Pons (tissue), 1 donor: Measurements from ENCODE around the gene LRIG3.
A peak's percentile ranks its signal among the peaks of the same experiment; 100 is the strongest.
"Not testable (repeated sequence)": the region's sequence is repeated elsewhere in the genome, so short reads cannot be mapped to it uniquely, and the experiment has no call there.

Experiments used
- DNase-seq: peaks from one replicate; pipeline ENCODE4 v3.0.0-alpha.2; 2016; ENCODE audit warnings: low spot score

LRIG3 gene

DNA sequence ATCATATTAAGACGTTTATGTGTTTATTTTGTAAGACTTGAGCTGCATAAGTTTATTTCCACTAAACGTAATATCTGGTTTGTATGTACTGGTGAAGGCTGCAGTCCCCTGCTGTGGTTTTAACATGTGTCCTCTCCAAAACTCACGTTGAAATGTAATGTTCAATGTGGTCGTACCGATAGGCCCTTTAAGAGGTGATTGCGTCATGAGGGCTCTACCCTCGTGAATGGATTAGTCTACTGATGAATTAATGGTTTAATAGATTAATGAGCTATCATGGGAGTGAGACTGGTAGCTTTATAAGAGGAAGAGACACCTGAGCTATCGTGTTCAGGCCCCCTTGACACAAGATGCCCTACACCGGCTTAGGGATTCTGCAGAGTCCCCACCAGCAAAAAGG is 14.9 kb downstream of the LRIG3 start:
- no peak for DNase-seq

DNA sequence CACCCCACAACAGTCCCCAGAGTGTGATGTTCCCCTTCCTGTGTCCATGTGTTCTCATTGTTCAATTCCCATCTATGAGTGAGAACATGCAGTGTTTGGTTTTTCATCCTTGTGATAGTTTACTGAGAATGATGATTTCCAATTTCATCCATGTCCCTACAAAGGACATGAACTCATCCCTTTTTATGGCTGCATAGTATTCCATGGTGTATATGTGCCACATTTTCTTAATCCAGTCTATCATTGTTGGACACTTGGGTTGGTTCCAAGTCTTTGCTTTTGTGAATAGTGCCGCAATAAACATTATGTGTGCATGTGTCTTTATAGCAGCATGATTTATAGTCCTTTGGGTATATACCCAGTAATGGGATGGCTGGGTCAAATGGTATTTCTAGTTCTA is 17.6 kb downstream of the LRIG3 start:
- DNase-seq = not testable (repeated sequence)

DNA sequence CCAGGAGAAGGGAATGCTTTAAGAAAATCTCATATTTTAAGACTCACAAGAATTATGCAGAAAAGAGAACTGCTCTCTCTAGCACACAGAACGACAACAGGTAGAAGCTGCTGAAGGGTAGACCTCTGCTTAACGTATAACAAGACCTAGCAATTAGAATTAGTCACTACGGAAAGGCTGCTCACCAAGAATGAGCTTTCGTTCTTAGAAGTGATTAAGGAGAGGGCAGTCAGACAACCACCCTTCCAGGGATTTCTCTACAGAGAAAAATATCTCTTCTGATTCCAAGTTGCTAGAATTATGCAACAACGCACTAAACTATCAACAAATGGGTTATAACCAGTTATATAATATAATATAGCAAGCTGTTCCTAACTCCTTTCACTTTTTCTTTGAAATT is 18.6 kb downstream of the LRIG3 start:
- DNase-seq = no peak

DNA sequence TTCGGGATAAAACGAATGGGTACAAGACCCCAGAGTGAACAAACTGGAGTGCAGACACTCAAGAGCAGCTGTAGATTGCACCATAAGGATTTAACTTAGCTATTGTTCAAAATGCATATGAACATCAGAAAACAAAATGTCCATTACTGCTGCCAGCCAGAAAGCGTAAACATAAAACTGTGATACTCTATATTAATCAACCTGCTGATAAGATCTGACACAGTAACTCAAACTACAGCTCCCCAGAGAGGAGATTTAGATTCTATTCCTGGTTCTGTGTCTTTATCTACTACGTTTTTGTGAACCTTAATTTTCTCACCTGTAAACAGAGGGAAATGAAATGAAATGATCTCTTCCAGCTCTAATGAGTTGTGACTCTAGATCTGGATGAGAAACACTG is 22.3 kb downstream of the LRIG3 start:
- DNase-seq = no peak

DNA sequence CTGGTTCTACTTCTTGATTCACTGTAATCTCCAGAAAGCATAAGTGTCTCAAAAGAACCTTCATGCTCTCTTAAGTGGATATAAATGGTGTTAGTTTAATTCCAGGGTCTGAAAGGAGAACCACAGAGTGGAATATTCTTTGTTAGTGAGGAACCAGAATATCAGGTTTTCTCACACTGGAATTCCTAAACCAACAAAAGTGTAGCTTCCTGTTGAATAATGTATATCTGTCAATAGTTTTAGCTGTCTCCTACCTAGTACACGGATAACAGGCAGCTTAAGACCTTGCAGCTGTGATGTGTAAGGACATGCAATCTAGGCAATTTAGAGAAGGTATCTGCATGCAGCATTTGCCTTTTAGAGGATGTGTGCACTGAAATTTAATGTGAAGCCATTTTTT is 24.0 kb downstream of the LRIG3 start:
- no peak for DNase-seq

DNA sequence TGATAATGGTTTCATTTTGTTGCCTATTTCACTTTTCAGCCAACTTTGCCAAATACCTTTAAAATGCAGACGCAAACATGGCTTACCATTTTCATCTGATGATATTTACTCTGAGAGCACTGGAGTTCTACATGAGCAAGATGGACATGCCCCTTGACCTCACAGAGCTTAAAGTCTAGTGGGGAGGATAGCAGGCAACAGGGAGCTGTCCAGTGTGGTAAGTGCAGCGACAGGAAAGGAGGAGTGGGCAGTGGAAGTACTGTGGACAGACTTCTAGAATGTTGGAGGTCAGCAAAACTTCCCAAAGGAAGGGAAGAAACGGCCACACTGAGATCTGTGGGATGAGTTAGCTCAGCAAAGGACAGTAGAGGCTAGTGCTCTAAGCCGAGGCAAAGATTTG is 25.3 kb downstream of the LRIG3 start:
- DNase-seq = no peak

DNA sequence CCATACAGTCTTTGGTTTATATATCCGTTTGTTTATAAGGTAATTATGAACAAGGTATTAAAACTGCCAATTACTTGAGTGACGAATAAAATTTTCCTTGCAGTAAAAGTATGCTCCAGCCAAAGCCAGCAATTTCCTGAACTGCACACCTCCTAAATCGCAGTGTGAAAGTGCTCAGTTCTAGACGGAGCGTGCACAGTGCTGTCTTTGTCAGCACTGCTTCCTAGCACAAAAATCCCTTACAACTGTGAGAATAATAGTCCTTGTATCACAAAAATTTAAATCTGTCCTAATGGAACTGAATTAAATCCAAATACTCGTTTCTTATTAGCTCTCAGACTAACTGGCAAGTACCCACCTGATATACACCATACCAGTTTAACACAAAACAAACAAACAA is 26.3 kb downstream of the LRIG3 start:
- DNase-seq = peak; percentile 93

DNA sequence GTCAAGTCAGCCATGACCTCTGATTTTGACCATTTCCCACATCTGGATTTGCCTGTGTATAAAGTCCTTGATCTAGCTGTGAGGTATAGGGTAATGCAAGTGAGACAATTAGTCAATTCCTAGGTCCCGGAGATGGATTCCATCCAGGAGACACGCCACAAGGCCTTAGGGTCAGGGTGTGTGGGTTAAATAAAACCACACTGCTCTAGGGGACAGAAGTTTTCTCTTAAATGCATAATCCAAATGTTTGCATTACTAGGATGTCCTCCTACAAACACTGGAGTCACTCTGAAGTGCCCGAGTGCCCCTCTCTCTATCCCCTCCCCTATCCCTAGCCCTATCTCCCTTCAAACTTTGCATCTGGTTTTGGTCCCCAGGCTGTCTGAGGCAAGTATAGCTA is 26.8 kb downstream of the LRIG3 start:
- DNase-seq = no peak

DNA sequence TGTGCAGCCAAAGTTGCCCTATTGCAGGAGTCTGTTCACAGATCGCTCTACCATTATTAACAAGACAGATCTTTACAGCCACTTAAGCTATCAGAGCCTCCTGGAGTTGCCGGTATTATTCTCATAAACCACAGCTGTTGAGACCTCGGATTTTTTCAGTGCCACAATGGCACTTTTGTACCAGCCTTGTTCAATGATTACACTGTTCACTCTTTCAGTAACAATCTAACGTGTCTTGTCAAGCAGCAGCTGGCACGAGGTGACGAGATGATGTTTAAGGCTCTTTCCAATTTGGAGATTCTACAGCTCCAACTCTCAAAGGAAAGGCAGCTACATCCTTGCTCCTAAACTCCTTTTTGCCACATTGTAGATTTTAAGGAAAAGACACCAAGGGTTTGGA is 30.7 kb downstream of the LRIG3 start:
- DNase-seq = peak; percentile 92

DNA sequence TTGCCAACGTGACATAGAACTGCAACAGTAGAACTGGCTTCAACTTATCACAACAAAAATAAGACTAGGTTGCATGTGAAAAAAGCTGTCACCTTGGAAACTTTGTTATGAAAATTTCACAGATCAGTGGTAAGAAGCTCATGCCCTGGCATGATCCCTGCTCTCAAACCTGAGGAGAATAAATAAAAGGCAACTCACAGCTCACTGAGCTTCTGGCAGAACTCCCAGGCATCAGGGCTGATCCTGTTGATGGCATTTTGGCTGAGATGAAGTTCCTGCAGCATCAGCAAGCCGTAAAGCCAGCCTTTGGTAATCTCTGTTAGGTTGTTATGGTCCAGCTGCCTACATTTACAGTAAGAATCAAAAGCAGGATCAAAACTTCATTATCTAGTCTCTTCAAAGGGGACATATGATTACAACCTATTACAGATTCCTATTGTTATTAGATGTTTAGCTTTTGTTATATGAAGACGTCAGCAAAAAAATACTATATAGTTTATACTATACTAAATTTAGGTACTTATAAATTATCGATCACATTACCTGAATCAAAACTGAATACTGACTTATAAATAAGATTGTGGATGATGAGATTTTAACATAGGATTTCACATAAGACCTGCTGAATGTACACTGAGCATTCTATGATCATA is 32.0 kb downstream of the LRIG3 start:
- peak; percentile 85 for DNase-seq

DNA sequence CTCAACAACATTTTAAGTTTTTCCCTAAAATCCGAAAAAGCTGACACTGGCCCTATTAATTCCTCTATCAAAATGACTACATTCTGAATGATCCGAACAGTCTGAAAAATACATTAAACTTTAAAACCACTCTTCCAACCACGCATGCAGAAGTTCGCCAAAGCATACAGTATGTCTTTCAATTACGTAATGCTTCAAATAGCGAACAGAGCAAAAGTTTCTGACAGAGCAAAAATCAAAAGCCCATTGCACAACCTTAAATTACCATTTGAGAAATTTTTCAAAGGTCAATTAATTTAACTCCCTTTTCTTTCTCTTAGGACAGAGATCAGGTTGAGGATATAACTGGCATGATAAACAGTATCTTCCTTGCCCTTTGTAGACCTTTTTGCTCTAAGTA is 33.2 kb downstream of the LRIG3 start:
- DNase-seq = no peak

DNA sequence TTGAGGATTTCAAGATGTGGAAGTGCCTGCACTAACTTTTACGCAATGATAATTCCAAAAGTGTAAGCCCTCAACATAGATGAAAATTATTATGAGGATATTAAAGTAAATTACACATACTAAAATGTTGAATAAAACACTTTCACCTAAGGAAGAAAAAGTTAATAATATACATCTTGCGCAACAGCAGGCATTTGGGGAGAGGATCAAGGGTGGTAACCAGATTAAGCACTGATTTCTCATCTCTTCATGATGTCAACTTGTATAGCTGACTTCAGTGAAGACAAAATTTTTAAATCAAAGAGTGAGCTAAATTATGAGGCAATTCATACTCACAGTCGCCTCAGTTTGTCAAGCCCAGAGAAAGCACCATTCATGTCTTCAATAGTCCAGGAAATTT is 33.8 kb downstream of the LRIG3 start:
- no peak for DNase-seq

DNA sequence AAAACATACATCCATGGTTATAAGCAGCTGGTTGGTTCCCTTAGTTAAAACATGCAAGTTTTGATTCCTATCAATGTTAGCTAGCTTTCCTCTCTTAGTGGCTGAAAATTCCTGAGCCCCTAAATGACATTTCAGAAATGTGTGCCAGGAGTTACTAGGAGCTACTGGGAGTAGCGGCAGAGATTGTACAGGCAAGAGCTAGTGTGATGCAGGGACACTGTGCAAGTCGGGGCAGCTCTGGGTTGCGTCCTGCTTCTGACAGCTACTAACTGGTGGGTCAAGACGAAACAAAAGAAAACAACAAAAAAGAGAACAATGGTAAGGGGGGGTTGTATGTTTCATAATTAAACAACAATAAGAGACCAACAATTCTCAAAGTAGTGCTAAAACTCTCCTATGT is 35.4 kb downstream of the LRIG3 start:
- no peak for DNase-seq

DNA sequence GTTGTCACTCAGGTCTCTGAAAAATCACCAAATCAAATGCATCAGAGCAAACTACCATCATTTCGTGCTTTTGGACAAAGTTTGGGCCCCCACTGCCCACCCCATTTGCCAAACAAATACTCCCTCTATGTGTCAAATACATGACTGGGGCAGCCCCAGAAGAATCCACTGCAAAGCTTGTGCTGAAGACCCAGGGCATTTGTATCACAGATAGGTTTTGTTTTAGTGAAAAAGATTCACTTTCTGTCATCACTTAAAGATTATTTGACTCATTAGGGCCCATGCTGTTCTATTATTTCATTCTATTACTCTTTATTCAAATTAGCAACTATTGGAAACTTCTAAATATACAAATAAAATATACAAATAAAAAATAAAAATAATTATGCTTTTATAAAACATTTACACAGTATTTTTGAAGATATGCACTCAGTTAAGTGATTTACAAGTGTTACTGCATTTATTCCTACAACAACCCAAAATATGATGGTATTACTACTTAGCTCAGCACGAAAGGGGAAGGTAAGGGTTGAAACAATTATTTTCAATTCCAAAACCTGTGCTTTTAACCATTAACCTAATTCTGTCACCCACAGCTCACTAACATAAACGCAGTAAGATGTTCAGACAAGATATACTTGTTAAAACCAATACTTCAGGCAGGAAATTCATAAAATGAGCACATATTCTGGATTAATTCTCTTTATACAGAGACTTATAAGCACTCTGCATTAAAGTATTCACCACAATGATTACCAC is 36.5 kb downstream of the LRIG3 start:
- DNase-seq = no peak

DNA sequence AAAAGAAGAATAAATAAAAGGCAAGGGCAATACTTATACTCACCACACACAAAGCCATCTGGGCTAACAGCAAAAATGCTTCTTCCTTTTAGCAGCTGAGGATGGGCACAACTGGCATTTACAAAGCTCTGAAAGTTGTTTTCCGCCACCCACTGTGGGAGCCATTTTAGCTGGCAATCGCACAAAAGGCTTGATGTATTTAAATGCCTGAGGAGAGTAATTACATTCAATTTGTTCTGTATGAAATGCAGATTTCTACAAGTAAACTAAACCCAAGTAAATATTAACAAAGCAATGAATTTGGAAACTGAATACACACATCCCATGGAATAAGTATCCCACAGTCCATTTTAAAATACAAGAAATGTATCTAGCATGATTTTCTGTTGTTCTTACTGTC is 37.5 kb downstream of the LRIG3 start:
- no peak for DNase-seq

DNA sequence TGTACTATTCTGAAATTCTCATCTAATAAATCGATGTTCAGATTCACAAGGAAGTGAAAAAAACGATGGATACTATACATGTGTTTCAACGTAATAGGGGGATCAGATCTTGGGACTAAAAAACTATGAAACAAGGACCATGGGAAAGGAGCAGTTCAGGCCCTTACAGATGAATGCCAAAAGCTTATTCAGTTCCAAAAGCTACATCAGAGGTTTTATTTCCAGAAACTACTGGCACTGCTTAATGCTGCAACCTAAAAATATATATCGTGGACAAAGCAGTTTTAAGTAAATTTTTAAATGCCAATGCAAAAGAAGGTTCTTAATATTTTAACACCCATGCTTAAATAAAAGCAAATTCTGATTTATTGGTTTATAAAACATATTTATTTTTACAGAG is 38.5 kb downstream of the LRIG3 start:
- DNase-seq = no peak

DNA sequence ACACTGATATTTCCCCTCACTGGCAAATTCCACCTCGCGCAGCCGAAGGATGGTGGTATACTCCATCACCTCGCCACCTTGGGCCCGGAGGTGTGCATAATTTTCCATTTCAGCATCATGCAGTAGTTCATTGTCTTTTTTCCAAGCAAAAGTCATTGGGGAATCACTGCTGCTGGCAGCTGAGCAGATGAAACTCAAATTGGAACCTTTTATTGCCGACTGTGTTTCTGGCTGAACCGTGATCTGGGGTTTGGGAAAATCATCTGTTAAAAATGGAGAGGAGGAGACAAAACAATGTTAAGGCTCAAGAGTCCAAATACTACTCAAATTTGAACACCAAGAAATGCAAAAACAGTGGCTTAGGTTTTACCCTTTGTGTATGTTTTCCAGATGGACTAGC is 39.7 kb downstream of the LRIG3 start:
- DNase-seq = no peak

DNA sequence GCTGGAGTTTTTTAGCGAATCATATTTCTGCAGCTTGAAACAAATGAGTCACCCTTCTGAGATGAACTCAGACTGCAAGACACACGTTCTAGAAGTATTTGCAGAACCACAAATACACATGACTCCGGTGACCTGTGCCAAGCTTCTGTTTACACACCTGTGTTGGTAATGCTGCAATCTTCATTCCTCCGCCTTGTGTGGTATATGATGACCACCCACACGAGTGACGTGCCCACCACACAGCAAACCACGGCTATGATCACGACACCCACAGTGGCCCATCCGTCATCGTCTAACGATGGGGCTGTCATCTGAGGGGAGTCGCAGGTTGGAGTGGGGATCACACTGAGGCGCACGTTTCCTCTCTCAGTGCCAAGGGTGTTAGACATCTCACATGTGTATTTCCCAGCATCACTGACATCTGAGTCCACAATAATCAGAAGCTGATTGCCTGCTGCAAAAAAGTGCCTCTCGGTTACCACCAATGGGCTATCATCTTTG is 43.0 kb downstream of the LRIG3 start:
- DNase-seq = no peak

DNA sequence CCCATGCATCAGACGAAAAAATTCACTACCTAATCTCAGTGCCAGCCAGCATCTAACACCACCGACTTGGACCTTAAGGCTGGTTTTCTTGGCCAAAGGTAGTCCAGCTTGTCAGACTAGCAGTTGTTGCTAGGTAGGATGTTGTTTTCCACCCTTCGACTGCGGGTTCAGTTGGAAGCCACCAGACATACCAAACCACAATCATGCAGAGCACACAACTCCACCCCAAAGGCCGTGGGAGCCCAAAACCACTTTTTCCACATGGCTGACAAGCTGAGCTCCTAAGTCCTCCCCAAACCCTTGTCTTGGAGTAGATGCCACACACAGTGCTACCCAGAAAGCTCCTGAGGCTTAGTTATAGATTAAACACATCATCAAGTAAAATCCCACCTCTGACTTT is 46.8 kb downstream of the LRIG3 start:
- no peak for DNase-seq

DNA sequence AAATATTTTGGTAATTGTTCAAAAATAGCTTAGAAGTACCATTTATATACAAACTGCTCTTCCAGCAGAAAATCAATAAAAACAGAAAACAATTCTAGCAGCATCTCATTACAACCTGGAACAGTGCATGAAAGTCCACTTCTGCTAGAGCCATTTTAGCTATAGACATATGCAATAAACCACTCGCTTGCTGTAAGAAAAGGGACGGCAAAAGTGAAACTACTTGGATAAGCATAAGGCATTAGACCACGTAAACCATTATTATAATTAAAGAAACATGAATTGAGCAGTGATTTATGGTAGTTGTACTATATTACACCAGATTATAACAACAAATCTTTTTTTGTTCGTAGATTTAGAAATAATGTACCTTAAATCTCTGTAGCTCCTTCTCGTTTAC is 48.7 kb downstream of the LRIG3 start:
- no peak for DNase-seq

DNA sequence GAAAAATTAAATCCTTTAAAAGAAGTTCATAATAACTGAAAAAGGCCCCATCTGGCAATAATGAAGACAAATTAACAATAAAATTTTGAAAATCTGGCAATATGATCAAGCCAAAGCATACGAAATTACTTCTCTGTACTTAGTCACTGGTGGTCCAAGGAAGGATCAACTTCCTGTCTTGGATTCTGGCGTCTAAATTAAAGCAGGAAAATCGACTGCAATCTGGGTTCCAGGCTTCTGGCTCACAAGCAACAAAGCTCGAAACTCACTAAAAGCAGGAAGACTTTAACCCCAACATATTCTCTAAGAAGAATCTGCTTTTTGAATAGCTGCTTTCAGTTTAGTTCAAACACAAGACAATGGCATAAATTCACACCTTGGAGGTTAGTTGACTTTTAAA is 49.7 kb downstream of the LRIG3 start:
- DNase-seq = no peak

DNA sequence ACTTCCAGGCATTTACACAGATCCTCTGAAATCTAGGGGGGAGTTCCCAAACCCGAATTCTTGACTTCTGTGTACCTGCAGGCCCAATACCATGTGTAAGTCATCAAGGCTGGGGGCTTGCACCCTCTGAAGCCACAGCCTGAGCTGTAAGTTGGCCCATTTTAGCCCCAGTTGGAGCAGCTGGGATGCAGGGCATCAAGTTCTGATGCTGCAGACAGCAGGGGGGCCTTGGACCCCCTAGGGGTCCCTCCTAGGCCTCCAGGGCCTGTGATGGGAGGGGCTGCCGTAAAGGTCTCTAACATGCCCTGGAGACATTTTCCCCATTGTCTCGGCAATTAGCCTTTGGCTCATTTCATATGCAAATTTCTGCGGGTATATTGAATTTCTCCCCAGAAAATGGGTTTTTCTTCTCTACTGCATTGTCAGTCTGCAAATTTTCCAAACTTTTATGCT is 59.5 kb downstream of the LRIG3 start:
- DNase-seq = no peak

DNA sequence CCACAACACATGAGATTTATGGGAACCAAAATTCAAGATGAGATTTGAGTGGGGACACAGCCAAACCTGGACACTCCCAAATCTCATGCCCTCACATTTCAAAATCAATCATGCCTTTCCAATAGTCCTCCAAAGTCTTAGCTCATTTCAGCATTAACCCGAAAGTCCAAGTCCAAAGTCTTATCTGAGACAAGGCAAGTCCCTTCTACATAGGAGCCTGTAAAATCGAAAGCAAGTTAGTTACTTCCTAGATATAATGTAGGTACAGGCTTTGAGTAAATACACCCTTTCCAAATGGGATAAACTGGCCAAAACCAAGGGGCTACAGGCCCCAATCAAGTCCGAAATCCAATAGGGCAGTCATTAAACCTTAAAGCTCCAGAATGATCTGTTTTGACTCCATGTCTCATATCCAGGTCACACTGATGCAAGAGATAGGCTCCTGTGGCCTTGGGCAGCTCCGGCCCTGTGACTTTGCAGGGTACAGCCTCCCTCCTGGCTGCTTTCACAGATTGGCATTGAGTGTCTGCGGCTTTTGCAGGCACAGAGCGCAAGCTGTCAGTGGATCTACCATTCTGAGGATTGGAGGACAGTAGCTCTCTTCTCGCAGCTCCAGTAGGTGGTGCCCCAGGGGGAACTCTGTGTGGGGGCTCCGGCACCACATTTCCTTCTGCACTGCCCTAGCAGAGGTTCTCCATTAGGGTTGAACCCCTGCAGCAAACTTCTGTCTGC is 60.1 kb downstream of the LRIG3 start:
- DNase-seq = no peak
